Mucosa of descending colon (tissue), 3 donors: ENCODE results near the gene TPM2. TPM values are rescaled to one million over a fixed set of nuclear protein-coding genes. Genes with fewer than 3 reads are reported as not detected.
"Not testable (repeated sequence)": the region's sequence is repeated elsewhere in the genome, so short reads cannot be mapped to it uniquely, and the experiment has no call there.

Experiments used
- ATAC-seq: fragments of 200-7000 bp; cut with Tn5 transposase; one replicate; pipeline ENCODE4 v1.9.1; 2020; ENCODE audit warnings: mild to moderate bottlenecking, moderate library complexity
- DNase-seq, 3 donors: peaks; one replicate each; pipeline ENCODE4 v3.0.0-alpha.2; 2020
- H3K36me3 ChIP-seq: fragments of 200-600 bp; one replicate; pipeline ENCODE4 v1.8.0; 2021; ENCODE audit warnings: low read depth, mild to moderate bottlenecking
- H3K4me1 ChIP-seq: fragments of 200-600 bp; one replicate; pipeline ENCODE4 v1.8.0; 2021; ENCODE audit warnings: low read depth, mild to moderate bottlenecking
- H3K4me3 ChIP-seq: fragments of 200-600 bp; one replicate; pipeline ENCODE4 v1.8.0; 2021; ENCODE audit warnings: mild to moderate bottlenecking
- H3K9me3 ChIP-seq: fragments of 200-600 bp; one replicate; pipeline ENCODE4 v1.8.0; 2021; ENCODE audit warnings: mild to moderate bottlenecking
- intact Hi-C, 2 donors: fragments of 100-400 bp; cut with DNase I in 1 of 2; cut with micrococcal nuclease in 1 of 2; formaldehyde crosslinking; loops; one replicate each; pipeline versions ENCODE4 v1.11.0 to v1.11.1; 2022; cut with DNase I, micrococcal nuclease
- total RNA-seq, 3 donors: library from RNA; stranded (reverse); fragmentation: NEBNext Ultra II Directional in 2 of 3; extraction: Animal tissue kit (Norgen Biotek cat#: 25700) in 2 of 3; gene quantifications; one replicate each; pipeline versions ENCODE4 v1.2.1 to v1.2.4, GENCODE V29; 2021 to 2023
- TF ChIP-seq, protein P1 (sequence below): fragments of 200-600 bp; IDR thresholded peaks from one replicate; pipeline ENCODE4 v1.8.0; 2022; ENCODE audit warnings: antibody characterized with exemption, mild to moderate bottlenecking
- donor health status: DM: no; HTN: no; CAD: no; lungs with moderate emphysema.
- donor health status: DM: no; HTN: no; CAD: no.
- donor health status: DM: no; HTN: yes; CAD: no.

Gene TPM2
- total RNA-seq, 3 donors from 2014 or later, result 45.3 to 1,899 (median 152) TPM

DNA sequence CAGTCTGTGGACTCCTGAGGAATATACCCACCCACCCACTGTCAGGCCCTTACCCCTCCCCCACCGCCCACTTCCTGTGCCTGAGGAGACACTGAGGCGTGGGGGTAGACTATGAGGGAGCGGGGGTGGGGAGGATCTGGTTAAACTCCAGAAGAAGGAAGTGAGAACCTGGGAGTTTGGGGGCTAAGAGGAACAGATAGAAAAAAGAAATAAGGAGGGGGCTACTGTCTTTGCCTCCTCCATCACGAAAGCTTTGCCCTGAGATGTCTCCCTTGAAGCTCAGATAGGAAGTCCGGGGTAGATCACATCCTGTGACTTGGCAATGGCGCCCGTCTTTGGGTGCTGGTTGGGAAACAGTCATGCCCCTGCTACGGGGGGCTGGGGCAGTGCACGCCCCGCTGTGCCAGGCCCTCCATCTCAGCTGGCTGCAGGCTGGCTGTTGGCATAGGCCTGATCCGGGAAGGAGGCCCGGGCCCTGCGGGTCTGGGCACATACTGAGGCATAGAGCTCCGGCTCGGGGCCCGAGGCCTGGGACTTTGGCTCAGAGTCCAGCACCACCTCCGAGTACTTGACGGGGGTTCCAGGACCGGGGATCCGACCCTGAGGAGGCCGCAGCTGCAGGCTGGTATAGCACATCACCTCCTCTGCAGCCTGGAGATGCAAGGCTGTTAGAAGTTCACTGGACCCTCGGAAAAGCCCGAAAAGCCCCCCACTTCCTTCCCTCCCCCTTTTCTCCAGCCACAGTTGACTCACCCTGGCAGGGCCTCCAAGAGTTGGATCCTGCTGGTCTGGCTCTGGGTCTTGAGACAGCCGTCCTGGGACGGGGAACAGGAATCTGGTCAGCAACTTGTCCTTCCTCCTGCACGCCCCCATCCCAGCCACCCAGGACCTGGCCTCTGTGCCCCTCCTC is 40.0 kb downstream of the TPM2 start:
- H3K36me3 ChIP-seq, result no peaks in the 10 kb centered on the region
- TF ChIP-seq, protein P1, sequence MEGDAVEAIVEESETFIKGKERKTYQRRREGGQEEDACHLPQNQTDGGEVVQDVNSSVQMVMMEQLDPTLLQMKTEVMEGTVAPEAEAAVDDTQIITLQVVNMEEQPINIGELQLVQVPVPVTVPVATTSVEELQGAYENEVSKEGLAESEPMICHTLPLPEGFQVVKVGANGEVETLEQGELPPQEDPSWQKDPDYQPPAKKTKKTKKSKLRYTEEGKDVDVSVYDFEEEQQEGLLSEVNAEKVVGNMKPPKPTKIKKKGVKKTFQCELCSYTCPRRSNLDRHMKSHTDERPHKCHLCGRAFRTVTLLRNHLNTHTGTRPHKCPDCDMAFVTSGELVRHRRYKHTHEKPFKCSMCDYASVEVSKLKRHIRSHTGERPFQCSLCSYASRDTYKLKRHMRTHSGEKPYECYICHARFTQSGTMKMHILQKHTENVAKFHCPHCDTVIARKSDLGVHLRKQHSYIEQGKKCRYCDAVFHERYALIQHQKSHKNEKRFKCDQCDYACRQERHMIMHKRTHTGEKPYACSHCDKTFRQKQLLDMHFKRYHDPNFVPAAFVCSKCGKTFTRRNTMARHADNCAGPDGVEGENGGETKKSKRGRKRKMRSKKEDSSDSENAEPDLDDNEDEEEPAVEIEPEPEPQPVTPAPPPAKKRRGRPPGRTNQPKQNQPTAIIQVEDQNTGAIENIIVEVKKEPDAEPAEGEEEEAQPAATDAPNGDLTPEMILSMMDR, result no peak
- no peak overlapping the region for H3K4me3 ChIP-seq
- no peak for ATAC-seq
- intact Hi-C loops, result loop anchor here in 1 of 2 donors (10.0 kb wide), 1 partner anchor 55 kb away; no protein-coding TSS in a partner anchor
- peak; percentile 63 to 76 (median 64) for DNase-seq
- H3K9me3 ChIP-seq, result no peaks in the 10 kb centered on the region
- peaks cover 21% of the 10 kb centered on the region for H3K4me1 ChIP-seq

DNA sequence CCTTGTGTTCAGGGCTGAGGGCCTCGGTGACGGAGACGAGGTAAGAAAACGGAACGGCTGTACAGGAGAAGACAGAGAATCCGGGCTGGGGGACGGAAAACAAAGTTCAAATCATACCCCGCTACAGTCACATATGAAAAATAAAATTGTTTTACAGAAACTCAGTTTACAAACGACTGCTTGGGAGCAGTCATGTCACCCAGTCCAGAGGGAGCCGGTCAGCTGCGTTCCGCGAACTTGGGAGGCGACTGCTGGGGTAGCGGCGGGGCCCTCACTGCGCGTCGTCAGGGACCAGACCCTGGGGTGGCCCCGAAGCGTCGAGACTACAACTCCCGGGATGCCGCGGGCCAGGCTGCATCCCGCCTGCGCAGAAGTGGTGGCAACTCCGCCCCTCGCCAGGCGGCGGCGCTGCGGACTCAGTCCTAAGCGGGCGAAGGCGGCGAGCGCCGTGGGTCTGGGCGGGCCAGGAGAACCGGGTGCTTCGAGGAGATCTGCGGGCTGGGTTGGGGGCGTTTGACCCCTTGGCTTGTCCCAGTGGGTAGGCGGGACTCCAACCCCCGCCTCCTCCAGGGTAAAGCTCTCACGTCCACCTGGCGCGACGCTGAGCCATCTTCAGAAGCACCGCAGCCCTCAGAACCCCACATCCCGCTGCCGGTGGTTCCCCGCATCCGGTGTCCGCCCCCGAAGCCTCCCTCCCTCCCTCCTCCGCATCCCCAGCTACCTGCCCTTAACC is 43.0 kb downstream of the TPM2 start:
- intact Hi-C loops, result loop anchor here in 1 of 2 donors (10.0 kb wide), 1 partner anchor 58 kb away; no protein-coding TSS in a partner anchor
- DNase-seq, result peak; percentile 96 to 97 (median 97)
- ATAC-seq, result peak; percentile 96

DNA sequence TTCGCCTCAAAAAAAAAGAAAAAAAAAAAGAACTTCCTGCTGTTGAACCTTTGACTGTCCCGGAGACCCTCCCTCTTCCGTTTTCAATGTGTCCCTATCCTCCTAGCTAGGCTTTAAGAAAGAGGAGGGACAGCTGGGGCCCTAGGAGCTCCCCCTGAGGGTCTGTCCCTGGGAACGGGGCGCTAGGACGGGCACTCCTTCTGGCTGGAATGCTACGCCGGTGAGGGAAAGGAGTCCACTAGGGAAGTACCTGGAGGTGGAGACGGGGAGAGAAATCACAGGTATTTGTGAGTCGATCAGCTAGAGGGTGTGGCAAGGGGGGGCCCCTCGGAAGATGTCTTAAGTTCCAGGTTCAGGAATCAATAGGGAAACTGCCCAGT is 43.6 kb downstream of the TPM2 start:
- ATAC-seq, result peak; percentile 66
- H3K4me3 ChIP-seq, result peak overlapping the region; percentile 12
- intact Hi-C loops, result loop anchor here in 1 of 2 donors (10.0 kb wide), 1 partner anchor 59 kb away; no protein-coding TSS in a partner anchor
- DNase-seq, result peak; percentile 66 to 71 (median 68)
- no peaks in the 10 kb centered on the region for H3K36me3 ChIP-seq
- TF ChIP-seq, protein P1, result no peak
- H3K4me1 ChIP-seq, result peaks cover 2% of the 10 kb centered on the region
- H3K9me3 ChIP-seq, result no peaks in the 10 kb centered on the region

More for the DNA sequence above, 43.0 kb downstream of the TPM2 start:
- Histone ChIP-seq H3K4me3 (peak overlapping the region; percentile 12), H3K4me1 (peaks cover 7% of the 10 kb centered on the region), H3K36me3 (no peaks in the 10 kb centered on the region), H3K9me3 (no peaks in the 10 kb centered on the region)
- TF ChIP-seq, protein P1, result peak; percentile 92

DNA sequence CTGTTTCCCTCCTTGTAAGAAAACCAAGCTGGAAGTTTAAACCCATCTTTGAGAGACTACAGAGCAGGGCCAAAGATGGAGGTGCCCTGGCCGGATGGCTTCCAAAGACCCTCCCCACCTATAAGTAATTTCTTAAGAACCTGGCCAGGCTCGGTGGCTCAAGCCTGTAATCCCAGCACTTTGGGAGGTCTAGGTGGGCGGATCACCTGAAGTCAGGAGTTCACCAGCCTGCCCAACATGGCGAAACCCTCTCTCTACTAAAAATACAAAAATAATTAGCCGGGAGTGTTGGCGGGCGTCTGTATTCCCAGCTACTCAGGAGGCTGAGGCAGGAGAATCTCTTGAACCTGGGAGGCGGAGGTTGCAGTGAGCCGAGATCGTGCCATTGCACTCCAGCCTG is 44.0 kb downstream of the TPM2 start:
- DNase-seq, result not testable (repeated sequence)

DNA sequence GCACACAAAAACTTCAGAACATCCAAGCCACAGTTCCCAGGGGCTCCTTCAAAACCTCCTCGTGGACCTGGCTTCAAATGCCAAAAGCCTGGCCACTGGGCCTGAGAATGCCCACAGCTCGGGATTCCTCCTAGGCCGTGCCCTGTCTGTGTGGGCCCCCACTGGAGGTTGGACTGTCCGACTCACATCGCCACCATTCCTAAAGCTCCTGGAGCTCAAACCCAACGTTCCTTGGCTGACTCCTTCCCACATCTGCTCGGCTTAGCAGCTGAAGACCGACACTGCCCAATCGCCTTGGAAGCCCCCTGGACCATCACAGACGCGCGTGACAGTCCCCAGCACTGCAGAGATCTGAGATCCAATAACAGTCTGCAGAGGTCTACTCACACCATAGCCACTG is 46.7 kb downstream of the TPM2 start:
- no peaks in the 10 kb centered on the region for H3K4me1 ChIP-seq
- no peak overlapping the region for H3K4me3 ChIP-seq
- no peak for DNase-seq
- intact Hi-C loops, result loop anchor here in 1 of 2 donors (10.0 kb wide), 1 partner anchor 62 kb away; no protein-coding TSS in a partner anchor
- H3K36me3 ChIP-seq, result no peaks in the 10 kb centered on the region
- H3K9me3 ChIP-seq, result no peaks in the 10 kb centered on the region
- TF ChIP-seq, protein P1, result no peak
- ATAC-seq, result no peak

More for the DNA sequence above, 44.0 kb downstream of the TPM2 start:
- not testable (repeated sequence) for ATAC-seq, H3K36me3 ChIP-seq, H3K4me1 ChIP-seq, H3K9me3 ChIP-seq
- intact Hi-C loops, result loop anchor here in 1 of 2 donors (10.0 kb wide), 1 partner anchor 59 kb away; no protein-coding TSS in a partner anchor
- H3K4me3 ChIP-seq, result peak overlapping the region; percentile 12

DNA sequence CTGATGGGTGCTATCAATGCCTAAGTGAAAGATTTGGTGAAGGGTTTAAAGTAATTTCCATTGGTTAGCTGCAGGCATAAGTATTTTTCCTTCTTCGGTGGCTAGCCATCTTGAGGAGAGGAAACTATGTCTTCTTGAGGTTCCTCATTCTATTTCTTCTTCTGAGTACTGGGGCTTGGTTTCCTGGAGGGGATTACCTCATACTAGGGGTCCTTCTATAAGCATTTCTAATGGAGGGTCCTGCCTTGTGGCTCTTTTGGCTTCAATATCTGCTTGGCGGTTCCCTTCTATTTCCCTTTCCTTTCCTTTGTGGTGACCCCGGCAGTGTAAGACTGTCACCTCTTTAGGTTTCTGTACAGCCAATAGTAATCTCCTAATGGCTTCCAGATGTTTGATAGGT is 48.2 kb downstream of the TPM2 start:
- ATAC-seq, result not testable (repeated sequence)

DNA sequence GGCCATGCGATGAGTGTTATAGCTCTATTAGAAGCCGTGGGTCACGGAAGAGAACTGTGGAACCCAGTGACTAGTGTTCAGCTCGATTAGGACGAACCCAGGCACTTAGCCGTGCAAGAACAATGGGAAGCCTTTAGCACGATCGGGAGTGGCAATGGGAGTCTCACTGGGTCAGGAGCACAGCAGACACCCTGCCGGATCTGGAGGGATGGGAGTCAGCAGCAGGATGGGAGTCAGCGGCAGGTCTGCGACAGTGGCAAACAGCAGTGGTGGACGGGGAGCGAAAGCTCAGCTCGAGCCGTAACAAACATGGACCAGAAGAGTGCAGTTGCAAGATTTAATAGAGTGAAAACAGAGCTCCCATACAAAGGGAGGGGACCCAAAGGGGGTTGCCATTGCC is 49.3 kb downstream of the TPM2 start:
- DNase-seq, ATAC-seq, H3K4me3 ChIP-seq, H3K4me1 ChIP-seq, H3K9me3 ChIP-seq, H3K36me3 ChIP-seq: not testable (repeated sequence)
- intact Hi-C loops, result loop anchor here in 1 of 2 donors (10.0 kb wide), 1 partner anchor 64 kb away; no protein-coding TSS in a partner anchor

More for the DNA sequence above, 48.2 kb downstream of the TPM2 start:
- not testable (repeated sequence) for H3K4me1 ChIP-seq, DNase-seq, H3K9me3 ChIP-seq, H3K4me3 ChIP-seq, H3K36me3 ChIP-seq
- intact Hi-C loops, result loop anchor here in 1 of 2 donors (10.0 kb wide), 1 partner anchor 63 kb away; no protein-coding TSS in a partner anchor
